Fibroblast of lung (primary cell): ENCODE data around the gene TNIK. TPM values are rescaled to one million over a fixed set of nuclear protein-coding genes. Genes with fewer than 3 reads are reported as not detected.

Experiments used
- DNase-seq, 2 donors: peaks; one replicate each; pipeline versions ENCODE4 v3.0.0 to v3.0.0-alpha.2; 2010; ENCODE audit warnings: low read depth in 2 of 2
- H2AFZ ChIP-seq: 2 replicates; pipeline ENCODE4 v1.5.1; 2012; ENCODE audit warnings: low read length, control low read depth, inconsistent platforms
- H3K27ac ChIP-seq: 2 replicates; pipeline ENCODE4 v1.5.1; 2011; ENCODE audit warnings: low read length, control low read depth; ENCODE audit not compliant: insufficient read depth
- H3K27me3 ChIP-seq: 2 replicates; pipeline ENCODE4 v1.5.1; 2011; ENCODE audit warnings: mild to moderate bottlenecking, low read length; ENCODE audit not compliant: control insufficient read depth, insufficient read depth
- H3K36me3 ChIP-seq: 2 replicates; pipeline ENCODE4 v1.5.1; 2011; ENCODE audit warnings: low read length; ENCODE audit not compliant: control insufficient read depth, insufficient read depth
- H3K4me1 ChIP-seq: 2 replicates; pipeline ENCODE4 v1.5.1; 2011; ENCODE audit warnings: low read length; ENCODE audit not compliant: control insufficient read depth, insufficient read depth; ENCODE audit errors: extremely low read depth
- H3K4me2 ChIP-seq: 2 replicates; pipeline ENCODE4 v1.5.1; 2011; ENCODE audit warnings: low read length, control low read depth; ENCODE audit not compliant: insufficient read depth; ENCODE audit errors: extremely low read depth
- H3K4me3 ChIP-seq, 4 experiments: fragments of 200-600 bp in 1 of 4; sonication (generic) in 1 of 4; replicated peaks in 1 of 4; 2 replicates each; pipeline ENCODE4 v1.5.1; 2011 to 2016; ENCODE audit warnings: low read length in 4 of 4, low read depth in 3 of 4, mild to moderate bottlenecking in 3 of 4, control low read depth in 2 of 4, inconsistent platforms in 1 of 4, mixed read lengths in 1 of 4; ENCODE audit not compliant: insufficient read depth in 1 of 4; ENCODE audit errors: control extremely low read depth in 1 of 4
- H3K79me2 ChIP-seq: 2 replicates; pipeline ENCODE4 v1.5.1; 2012; ENCODE audit warnings: mild to moderate bottlenecking, low read length, inconsistent platforms; ENCODE audit not compliant: control insufficient read depth, insufficient read depth
- H3K9ac ChIP-seq: 2 replicates; pipeline ENCODE4 v1.5.1; 2011; ENCODE audit warnings: mild to moderate bottlenecking, low read length, control low read depth; ENCODE audit not compliant: insufficient read depth
- H3K9me3 ChIP-seq: 2 replicates; pipeline ENCODE4 v1.5.1; 2012; ENCODE audit warnings: low read depth, low read length; ENCODE audit not compliant: control insufficient read depth, insufficient read depth
- H4K20me1 ChIP-seq: 2 replicates; pipeline ENCODE4 v1.5.1; 2011; ENCODE audit warnings: low read length; ENCODE audit not compliant: control insufficient read depth, insufficient read depth; ENCODE audit errors: extremely low read depth
- EZH2 ChIP-seq: IDR thresholded peaks from 2 replicates; pipeline ENCODE4 v1.5.1; 2012; ENCODE audit warnings: low read length, control low read depth, mild to moderate bottlenecking; ENCODE audit errors: missing control alignments
- polyA plus RNA-seq, 2 donors: library from polyadenylated mRNA; depleted of rRNA in 1 of 2; stranded (reverse) in 1 of 2; unstranded in 1 of 2; fragments of >200 nt; gene quantifications; 2 replicates each; pipeline ENCODE4 v1.2.1, GENCODE V29; 2011 to 2012; ENCODE audit warnings: missing spikeins in 1 of 2
- total RNA-seq: library from RNA; depleted of rRNA; stranded (reverse); fragments of >200 nt; gene quantifications from 2 replicates; pipeline ENCODE4 v1.2.1, GENCODE V29; 2014
- TF ChIP-seq, protein P1 (sequence below), 2 donors: IDR thresholded peaks in 1 of 2; conservative IDR thresholded peaks in 1 of 2; 1 replicate in 1 of 2; 2 replicates in 1 of 2; pipeline ENCODE4 v1.5.1; 2011 to 2012; ENCODE audit warnings: low read length in 2 of 2, control low read depth in 1 of 2, inconsistent platforms in 1 of 2, low read depth in 1 of 2, mild to moderate bottlenecking in 1 of 2

The TNIK gene
- total and polyA plus RNA-seq, 2 donors (not counting 1 experiment from before 2014, with no cell fraction given) = 13.8 to 39.3 TPM

- Histone ChIP-seq H3K9ac (no peak overlapping the region), H3K4me3 (no peak overlapping the region), H2AFZ (no peak overlapping the region), H3K4me2 (no peak overlapping the region), H3K4me1 (peaks cover 4% of the 10 kb centered on the region), H3K79me2 (peaks cover 3% of the 10 kb centered on the region), H3K9me3 (no peaks in the 10 kb centered on the region), H3K36me3 (no peaks in the 10 kb centered on the region), H3K27me3 (no peaks in the 10 kb centered on the region), H4K20me1 (no peaks in the 10 kb centered on the region), H3K27ac (no peak overlapping the region)
- TF ChIP-seq, protein P1, sequence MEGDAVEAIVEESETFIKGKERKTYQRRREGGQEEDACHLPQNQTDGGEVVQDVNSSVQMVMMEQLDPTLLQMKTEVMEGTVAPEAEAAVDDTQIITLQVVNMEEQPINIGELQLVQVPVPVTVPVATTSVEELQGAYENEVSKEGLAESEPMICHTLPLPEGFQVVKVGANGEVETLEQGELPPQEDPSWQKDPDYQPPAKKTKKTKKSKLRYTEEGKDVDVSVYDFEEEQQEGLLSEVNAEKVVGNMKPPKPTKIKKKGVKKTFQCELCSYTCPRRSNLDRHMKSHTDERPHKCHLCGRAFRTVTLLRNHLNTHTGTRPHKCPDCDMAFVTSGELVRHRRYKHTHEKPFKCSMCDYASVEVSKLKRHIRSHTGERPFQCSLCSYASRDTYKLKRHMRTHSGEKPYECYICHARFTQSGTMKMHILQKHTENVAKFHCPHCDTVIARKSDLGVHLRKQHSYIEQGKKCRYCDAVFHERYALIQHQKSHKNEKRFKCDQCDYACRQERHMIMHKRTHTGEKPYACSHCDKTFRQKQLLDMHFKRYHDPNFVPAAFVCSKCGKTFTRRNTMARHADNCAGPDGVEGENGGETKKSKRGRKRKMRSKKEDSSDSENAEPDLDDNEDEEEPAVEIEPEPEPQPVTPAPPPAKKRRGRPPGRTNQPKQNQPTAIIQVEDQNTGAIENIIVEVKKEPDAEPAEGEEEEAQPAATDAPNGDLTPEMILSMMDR (conservative IDR thresholded peaks at IDR 0.05 in 1 of 2, IDR thresholded peaks at IDR 0.05 in 1 of 2; ENCODE audit: low read depth in 1 of 2, low read length in 2 of 2) = no peak
- no peak for TF ChIP-seq EZH2
- DNase-seq = no peak
Observed at GRCh38 chr3:171357721-171358120, 102.5 kb downstream of the TNIK start.

- Histone ChIP-seq H3K79me2 (peaks cover 3% of the 10 kb centered on the region), H4K20me1 (no peaks in the 10 kb centered on the region), H3K4me3 (no peak overlapping the region), H2AFZ (no peak overlapping the region), H3K36me3 (no peaks in the 10 kb centered on the region), H3K9ac (no peak overlapping the region), H3K4me2 (no peak overlapping the region), H3K27me3 (no peaks in the 10 kb centered on the region), H3K4me1 (peaks cover 9% of the 10 kb centered on the region), H3K27ac (no peak overlapping the region), H3K9me3 (no peaks in the 10 kb centered on the region)
- DNase-seq = peak in 1 of 2 donors; percentile 37
- TF ChIP-seq, protein P1 (conservative IDR thresholded peaks at IDR 0.05 in 1 of 2, IDR thresholded peaks at IDR 0.05 in 1 of 2; ENCODE audit: low read depth in 1 of 2, low read length in 2 of 2) = no peak
- TF ChIP-seq EZH2 = no peak
Observed at GRCh38 chr3:171356251-171356650, 104.0 kb downstream of the TNIK start.

GRCh38 chr3:171354706-171355582, 105.3 kb downstream of the TNIK start:
- no peaks in the 10 kb centered on the region for H3K27me3 ChIP-seq
- H3K9ac ChIP-seq = no peak overlapping the region
- DNase-seq = peak in 1 of 2 donors; percentile 39
- no peak overlapping the region for H3K27ac ChIP-seq
- H2AFZ ChIP-seq = no peak overlapping the region
- no peaks in the 10 kb centered on the region for H3K36me3 ChIP-seq
- no peak overlapping the region for H3K4me3 ChIP-seq
- H3K4me2 ChIP-seq = no peak overlapping the region
- TF ChIP-seq, protein P1 (conservative IDR thresholded peaks at IDR 0.05 in 1 of 2, IDR thresholded peaks at IDR 0.05 in 1 of 2; ENCODE audit: low read depth in 1 of 2, low read length in 2 of 2) = no peak
- no peak for TF ChIP-seq EZH2
- H4K20me1 ChIP-seq = no peaks in the 10 kb centered on the region
- H3K4me1 ChIP-seq = peaks cover 9% of the 10 kb centered on the region
- H3K9me3 ChIP-seq = no peaks in the 10 kb centered on the region
- H3K79me2 ChIP-seq = peaks cover 3% of the 10 kb centered on the region
